Kidney (tissue), 14 donors: ENCODE measurements around the gene ADARB2. TPM values are rescaled to one million over a fixed set of nuclear protein-coding genes. Genes with fewer than 3 reads are reported as not detected.
"Not testable (repeated sequence)": the region's sequence is repeated elsewhere in the genome, so short reads cannot be mapped to it uniquely, and the experiment has no call there.

Experiments
- DNase-seq, 5 donors: peaks; one replicate each; pipeline ENCODE4 v3.0.0-alpha.2; 2013 to 2020
- FAIRE-seq: peaks from 2 replicates; lab custom pipeline; 2012; peaks lifted over from hg19 to GRCh38; lab: Jason Lieb, UNC
- H3K27ac ChIP-seq, 2 donors: one replicate each; pipeline ENCODE4 v1.7.0; 2013; ENCODE audit warnings: low read depth in 2 of 2, low read length in 2 of 2, inconsistent platforms in 1 of 2
- H3K27me3 ChIP-seq: one replicate; pipeline ENCODE4 v1.7.1; 2013; ENCODE audit warnings: low read length, inconsistent platforms; ENCODE audit not compliant: control insufficient read depth, insufficient read depth
- H3K36me3 ChIP-seq, 3 donors: one replicate each; pipeline versions ENCODE4 v1.7.0 to v1.7.1; 2013; ENCODE audit warnings: low read length in 3 of 3, control low read depth in 1 of 3, inconsistent platforms in 1 of 3; ENCODE audit not compliant: insufficient read depth in 3 of 3, control insufficient read depth in 2 of 3
- H3K4me1 ChIP-seq, 3 donors: one replicate each; pipeline versions ENCODE4 v1.7.0 to v1.7.1; 2013; ENCODE audit warnings: low read length in 3 of 3, inconsistent platforms in 1 of 3, low read depth in 1 of 3; ENCODE audit not compliant: control insufficient read depth in 2 of 3, insufficient read depth in 2 of 3
- H3K4me3 ChIP-seq, 3 donors: one replicate each; pipeline versions ENCODE4 v1.7.0 to v1.8.1; 2013; ENCODE audit warnings: low read length in 3 of 3, control low read depth in 1 of 3, inconsistent platforms in 1 of 3
- H3K9ac ChIP-seq, 3 donors: one replicate each; pipeline versions ENCODE4 v1.7.0 to v1.7.1; 2013; ENCODE audit warnings: low read length in 3 of 3, control low read depth in 1 of 3, inconsistent platforms in 1 of 3
- H3K9me3 ChIP-seq, 3 donors: one replicate each; pipeline versions ENCODE4 v1.7.0 to v1.7.1; 2013; ENCODE audit warnings: low read length in 3 of 3, control low read depth in 1 of 3, inconsistent platforms in 1 of 3; ENCODE audit not compliant: control insufficient read depth in 2 of 3, insufficient read depth in 1 of 3
- intact Hi-C: fragments of 100-400 bp; cut with DNase I; formaldehyde crosslinking; loops from one replicate; pipeline ENCODE4 v1.11.1; 2022
- polyA plus RNA-seq: library from polyadenylated mRNA; stranded (reverse); fragments of 350-450 nt; fragmentation: Illumina TruSeq; extraction: RNeasy Lipid Tissue Mini Kit (QIAGEN cat#74804); gene quantifications from one replicate; pipeline ENCODE4 v1.2.3, GENCODE V29; 2014; ENCODE audit warnings: low read depth, low replicate concordance; ENCODE audit not compliant: insufficient read depth
- total RNA-seq: library from RNA; stranded (reverse); fragmentation: NEBNext Ultra II Directional; extraction: Animal tissue kit (Norgen Biotek cat#: 25700); gene quantifications from one replicate; pipeline ENCODE4 v1.2.1, GENCODE V29; 2021
- TF ChIP-seq, protein P1 (sequence below): IDR thresholded peaks from 3 replicates; pipeline ENCODE4 v1.5.1; 2012; ENCODE audit warnings: mild to moderate bottlenecking, moderate library complexity, borderline replicate concordance; ENCODE audit not compliant: insufficient read depth; ENCODE audit errors: extremely low read depth
- donor health status: control.
- donor health status: control.
- donor health status: control.
- donor health status: control.
- donor health status: control.
- donor health status: DM: yes; HTN: yes; CAD: no.
- donor health status: Normal renal cell carcinoma (clear cell type).

The ADARB2 gene
- total and polyA plus RNA-seq, 2 donors from 2014 or later = 1.0 to 1.3 TPM

GRCh38 chr10:1159131-1160061, 577.9 kb downstream of the ADARB2 start:
- TF ChIP-seq, protein P1, sequence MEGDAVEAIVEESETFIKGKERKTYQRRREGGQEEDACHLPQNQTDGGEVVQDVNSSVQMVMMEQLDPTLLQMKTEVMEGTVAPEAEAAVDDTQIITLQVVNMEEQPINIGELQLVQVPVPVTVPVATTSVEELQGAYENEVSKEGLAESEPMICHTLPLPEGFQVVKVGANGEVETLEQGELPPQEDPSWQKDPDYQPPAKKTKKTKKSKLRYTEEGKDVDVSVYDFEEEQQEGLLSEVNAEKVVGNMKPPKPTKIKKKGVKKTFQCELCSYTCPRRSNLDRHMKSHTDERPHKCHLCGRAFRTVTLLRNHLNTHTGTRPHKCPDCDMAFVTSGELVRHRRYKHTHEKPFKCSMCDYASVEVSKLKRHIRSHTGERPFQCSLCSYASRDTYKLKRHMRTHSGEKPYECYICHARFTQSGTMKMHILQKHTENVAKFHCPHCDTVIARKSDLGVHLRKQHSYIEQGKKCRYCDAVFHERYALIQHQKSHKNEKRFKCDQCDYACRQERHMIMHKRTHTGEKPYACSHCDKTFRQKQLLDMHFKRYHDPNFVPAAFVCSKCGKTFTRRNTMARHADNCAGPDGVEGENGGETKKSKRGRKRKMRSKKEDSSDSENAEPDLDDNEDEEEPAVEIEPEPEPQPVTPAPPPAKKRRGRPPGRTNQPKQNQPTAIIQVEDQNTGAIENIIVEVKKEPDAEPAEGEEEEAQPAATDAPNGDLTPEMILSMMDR = no peak
- Histone ChIP-seq H3K36me3 (no peaks in the 10 kb centered on the region), H3K9ac (no peak overlapping the region), H3K27me3 (no peaks in the 10 kb centered on the region), H3K9me3 (no peaks in the 10 kb centered on the region), H3K27ac (no peak overlapping the region), H3K4me3 (peak overlapping the region in 1 of 3 donors; percentile 3), H3K4me1 (no peaks in the 10 kb centered on the region)
- FAIRE-seq (no peak), DNase-seq (peak in 2 of 5 donors; percentile 19 to 71)
- intact Hi-C loops = no loop called here

DNA sequence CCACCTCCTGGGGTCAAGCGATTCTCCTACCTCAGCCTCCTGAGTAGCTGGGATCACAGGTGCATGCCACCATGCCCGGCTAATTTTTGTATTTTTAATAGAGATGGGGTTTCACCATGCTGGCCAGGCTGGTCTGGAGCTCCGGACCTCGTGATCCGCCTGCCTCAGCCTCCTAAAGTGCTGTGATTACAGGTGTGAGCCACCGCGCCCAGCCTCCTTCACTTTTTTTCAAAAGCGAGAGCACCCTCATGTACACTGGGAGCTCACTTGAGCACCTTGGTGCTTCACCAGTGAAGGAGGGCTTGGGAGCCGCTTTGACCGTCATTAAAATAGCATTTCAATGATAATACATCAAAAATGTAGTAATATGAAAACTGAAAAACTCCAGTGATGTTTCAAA, 578.8 kb downstream of the ADARB2 start:
- DNase-seq = peak in 1 of 5 donors; percentile 4
- intact Hi-C loops, H3K27ac ChIP-seq, H3K9me3 ChIP-seq, H3K9ac ChIP-seq, H3K27me3 ChIP-seq, H3K4me3 ChIP-seq, H3K4me1 ChIP-seq, FAIRE-seq, H3K36me3 ChIP-seq: not testable (repeated sequence)

DNA sequence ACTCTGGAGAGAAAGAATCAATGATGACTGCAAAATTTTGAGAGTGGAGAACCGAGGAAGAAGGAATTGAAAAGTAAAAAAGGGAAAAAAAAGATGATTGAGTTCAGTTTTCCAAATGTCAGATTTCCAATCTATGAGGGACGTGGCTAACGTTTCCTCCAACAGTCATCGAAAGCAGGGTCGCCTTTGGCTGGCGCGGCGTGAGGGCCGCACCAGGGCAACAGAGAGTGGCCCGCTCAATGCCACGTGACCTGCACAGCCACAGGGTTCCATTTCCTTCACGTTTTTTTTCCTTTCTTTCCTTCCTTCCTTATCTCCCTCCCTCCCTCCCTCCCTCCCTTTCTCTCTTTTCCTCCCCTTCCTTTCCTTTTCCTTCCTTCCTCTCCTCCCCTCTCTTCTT, 579.3 kb downstream of the ADARB2 start:
- Histone ChIP-seq H3K4me1 (no peaks in the 10 kb centered on the region), H3K36me3 (no peaks in the 10 kb centered on the region), H3K4me3 (no peak overlapping the region), H3K27ac (no peak overlapping the region), H3K9ac (no peak overlapping the region), H3K9me3 (no peaks in the 10 kb centered on the region), H3K27me3 (no peaks in the 10 kb centered on the region)
- DNase-seq (peak in 1 of 5 donors; percentile 15), FAIRE-seq (no peak)
- TF ChIP-seq, protein P1 = no peak
- intact Hi-C loops = no loop called here

DNA sequence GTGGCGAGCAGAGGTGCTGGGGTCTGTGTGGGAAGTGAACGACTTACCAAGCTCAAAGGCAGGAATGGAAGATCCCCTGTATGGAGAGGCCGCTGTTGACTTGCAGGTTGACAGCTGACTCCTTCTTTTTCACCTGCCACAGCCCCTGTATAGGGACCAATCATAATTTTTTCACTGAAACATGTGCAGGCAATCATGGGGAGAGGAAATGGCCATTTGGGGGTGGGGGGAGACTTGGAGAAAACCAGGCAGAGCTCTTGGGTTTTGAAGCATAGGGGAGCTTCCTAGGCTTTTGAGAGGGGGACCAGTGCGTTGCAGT, 579.8 kb downstream of the ADARB2 start:
- no peak overlapping the region for H3K4me3 ChIP-seq
- no peak overlapping the region for H3K9ac ChIP-seq
- H3K4me1 ChIP-seq = no peaks in the 10 kb centered on the region
- H3K27me3 ChIP-seq = no peaks in the 10 kb centered on the region
- H3K36me3 ChIP-seq = no peaks in the 10 kb centered on the region
- H3K27ac ChIP-seq = no peak overlapping the region
- DNase-seq (peak in 1 of 5 donors; percentile 13), FAIRE-seq (no peak)
- intact Hi-C loops = no loop called here
- TF ChIP-seq, protein P1 = no peak
- H3K9me3 ChIP-seq = no peaks in the 10 kb centered on the region
